Caco-2 (cell line): Measurements from ENCODE around the gene NSMF. TPM values are rescaled to one million over a fixed set of nuclear protein-coding genes. Genes with fewer than 3 reads are reported as not detected.

Source experiments
- BruUV-seq: library from RNA; stranded (reverse); fragments of 400-500 nt; replicated peaks from 2 replicates; lab custom pipeline; 2021; lab: Mats Ljungman, UMichigan
- CTCF ChIA-PET: fragments of 300-600 bp; sonication (Branson Sonifier 250); formaldehyde crosslinking; loops from one replicate; lab custom pipeline; 2022; ENCODE audit warnings: antibody characterized with exemption; lab: Charles Lee
- POLR2A ChIA-PET: fragments of 300-600 bp; sonication (Branson Sonifier 250); formaldehyde crosslinking; loops from one replicate; lab custom pipeline; 2022; ENCODE audit warnings: antibody characterized with exemption; lab: Charles Lee
- DNase-seq, 2 experiments: peaks; one replicate each; pipeline versions ENCODE4 v3.0.0 to v3.0.0-alpha.2; 2020 to 2022
- H3K27me3 ChIP-seq: replicated peaks from 2 replicates; pipeline ENCODE4 v1.6.0; 2011; ENCODE audit warnings: low read length; ENCODE audit not compliant: control insufficient read depth, insufficient read depth
- H3K36me3 ChIP-seq: 2 replicates; pipeline ENCODE4 v1.5.1; 2011; ENCODE audit warnings: low read length; ENCODE audit not compliant: control insufficient read depth, insufficient read depth
- H3K4me1 ChIP-seq: fragments of 250-450 bp; sonication (Bioruptor Pico); 2 replicates; pipeline ENCODE4 v1.5.1; 2020; ENCODE audit warnings: mild to moderate bottlenecking
- H3K4me3 ChIP-seq: 2 replicates; pipeline ENCODE4 v1.5.1; 2011; ENCODE audit warnings: low read depth, mild to moderate bottlenecking, control low read depth, low read length
- H3K9me3 ChIP-seq: fragments of 250-450 bp; sonication (Bioruptor Pico); 2 replicates; pipeline ENCODE4 v1.5.1; 2020; ENCODE audit warnings: mild to moderate bottlenecking, moderate library complexity
- H3K27ac Mint-ChIP-seq: one replicate; pipeline ENCODE4 v1.8.0; 2022; ENCODE audit warnings: mixed read lengths; ENCODE audit not compliant: unreplicated experiment
- H3K27me3 Mint-ChIP-seq: one replicate; pipeline ENCODE4 v1.8.0; 2022; ENCODE audit warnings: mixed read lengths; ENCODE audit not compliant: insufficient read depth, unreplicated experiment
- H3K36me3 Mint-ChIP-seq: one replicate; pipeline ENCODE4 v1.8.0; 2022; ENCODE audit warnings: mild to moderate bottlenecking, mixed read lengths; ENCODE audit not compliant: insufficient read depth, unreplicated experiment
- H3K4me1 Mint-ChIP-seq: one replicate; pipeline ENCODE4 v1.8.0; 2022; ENCODE audit warnings: low read depth, mixed read lengths; ENCODE audit not compliant: unreplicated experiment
- H3K4me3 Mint-ChIP-seq: one replicate; pipeline ENCODE4 v1.8.0; 2022; ENCODE audit warnings: mild to moderate bottlenecking, moderate library complexity, mixed read lengths; ENCODE audit not compliant: unreplicated experiment
- H3K9me3 Mint-ChIP-seq: one replicate; pipeline ENCODE4 v1.8.0; 2022; ENCODE audit warnings: mixed read lengths; ENCODE audit not compliant: unreplicated experiment
- intact Hi-C: fragments of 100-400 bp; cut with micrococcal nuclease; formaldehyde crosslinking; loops from one replicate; pipeline ENCODE4 v1.10.0; 2022; ENCODE audit not compliant: unreplicated experiment
- total RNA-seq: library from RNA; stranded (reverse); gene quantifications from 2 replicates; pipeline ENCODE4 v1.2.3, GENCODE V29; 2022
- TF ChIP-seq, protein P1 (sequence below), 2 experiments: fragments of 200-600 bp in 1 of 2; IDR thresholded peaks; 1 replicate in 1 of 2; 2 replicates in 1 of 2; pipeline versions ENCODE4 v1.5.1 to v1.8.0; 2011 to 2022; ENCODE audit warnings: antibody characterized with exemption in 1 of 2, control low read depth in 1 of 2, inconsistent platforms in 1 of 2, low read depth in 1 of 2, low read length in 1 of 2, mild to moderate bottlenecking in 1 of 2, moderate library complexity in 1 of 2; ENCODE audit not compliant: insufficient read depth in 1 of 2, severe bottlenecking in 1 of 2, unreplicated experiment in 1 of 2

NSMF gene
- total RNA-seq, 1 experiment from 2014 or later, result 67.6 TPM

DNA sequence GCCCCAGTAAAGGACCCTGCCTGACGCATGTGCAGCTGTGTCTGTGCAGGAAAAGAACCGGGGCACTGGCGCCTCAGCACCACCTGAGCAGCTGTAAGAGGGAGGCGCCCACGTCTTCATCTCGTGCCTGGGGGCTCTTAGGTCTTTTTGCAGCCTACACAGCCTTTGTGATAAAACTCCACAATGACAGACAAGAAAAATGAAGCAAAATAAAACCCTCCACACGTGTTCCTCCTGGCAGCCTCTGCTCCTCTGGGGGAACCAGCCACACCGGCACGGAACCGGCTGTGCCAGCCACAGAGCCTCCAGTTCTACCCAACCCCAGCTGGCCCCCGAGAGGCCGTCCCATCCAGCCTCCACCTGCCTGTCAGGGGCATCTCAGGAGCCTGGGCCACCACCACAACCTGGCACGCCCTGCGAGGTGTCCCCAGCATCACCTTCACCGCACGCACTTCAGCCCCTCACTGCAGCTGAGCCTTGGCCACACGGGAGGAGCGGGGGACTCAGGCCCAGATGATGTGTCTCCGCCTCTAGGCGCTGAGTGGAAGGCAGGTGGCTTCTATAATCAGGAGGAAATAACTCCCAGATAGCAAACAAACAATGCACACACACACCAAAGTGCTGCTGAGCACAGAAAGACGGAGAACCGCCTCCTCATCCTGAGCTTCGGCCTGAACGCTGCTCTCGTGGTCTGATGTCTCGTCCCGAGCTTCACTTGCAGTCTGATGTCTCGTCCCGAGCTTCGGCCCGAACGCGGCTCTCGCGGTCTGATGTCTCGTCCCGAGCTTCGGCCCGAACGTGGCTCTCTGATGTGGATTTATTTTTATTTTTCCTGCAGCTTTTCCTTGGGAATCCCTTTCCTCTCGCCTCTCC, 28.6 kb upstream of the NSMF start:
- H3K36me3 Mint-ChIP-seq, result peaks cover 6% of the 10 kb centered on the region
- intact Hi-C loops, result no loop called here
- peaks cover 7% of the 10 kb centered on the region for H3K4me1 Mint-ChIP-seq
- Histone ChIP-seq H3K4me3 (no peak overlapping the region), H3K9me3 (no peaks in the 10 kb centered on the region), H3K36me3 (no peaks in the 10 kb centered on the region), H3K27me3 (no peaks in the 10 kb centered on the region; the same call in 1 of the 2 replicates), H3K4me1 (no peaks in the 10 kb centered on the region)
- no peak overlapping the region for H3K27ac Mint-ChIP-seq
- no peak overlapping the region for H3K4me3 Mint-ChIP-seq
- H3K9me3 Mint-ChIP-seq, result no peaks in the 10 kb centered on the region
- no peaks in the 10 kb centered on the region for H3K27me3 Mint-ChIP-seq
- TF ChIP-seq, protein P1, sequence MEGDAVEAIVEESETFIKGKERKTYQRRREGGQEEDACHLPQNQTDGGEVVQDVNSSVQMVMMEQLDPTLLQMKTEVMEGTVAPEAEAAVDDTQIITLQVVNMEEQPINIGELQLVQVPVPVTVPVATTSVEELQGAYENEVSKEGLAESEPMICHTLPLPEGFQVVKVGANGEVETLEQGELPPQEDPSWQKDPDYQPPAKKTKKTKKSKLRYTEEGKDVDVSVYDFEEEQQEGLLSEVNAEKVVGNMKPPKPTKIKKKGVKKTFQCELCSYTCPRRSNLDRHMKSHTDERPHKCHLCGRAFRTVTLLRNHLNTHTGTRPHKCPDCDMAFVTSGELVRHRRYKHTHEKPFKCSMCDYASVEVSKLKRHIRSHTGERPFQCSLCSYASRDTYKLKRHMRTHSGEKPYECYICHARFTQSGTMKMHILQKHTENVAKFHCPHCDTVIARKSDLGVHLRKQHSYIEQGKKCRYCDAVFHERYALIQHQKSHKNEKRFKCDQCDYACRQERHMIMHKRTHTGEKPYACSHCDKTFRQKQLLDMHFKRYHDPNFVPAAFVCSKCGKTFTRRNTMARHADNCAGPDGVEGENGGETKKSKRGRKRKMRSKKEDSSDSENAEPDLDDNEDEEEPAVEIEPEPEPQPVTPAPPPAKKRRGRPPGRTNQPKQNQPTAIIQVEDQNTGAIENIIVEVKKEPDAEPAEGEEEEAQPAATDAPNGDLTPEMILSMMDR (IDR thresholded peaks at IDR 0.05; ENCODE audit: insufficient read depth in 1 of 2, low read depth in 1 of 2, low read length in 1 of 2, severe bottlenecking in 1 of 2, unreplicated experiment in 1 of 2), result no peak
- DNase-seq, result no peak
- no TSS peak for BruUV-seq
- ChIA-PET CTCF (no interaction called here), POLR2A (interaction anchor here (0.9 kb wide), 1 partner anchor 358 kb away, joined by 3 read pairs; no protein-coding TSS in a partner anchor)

DNA sequence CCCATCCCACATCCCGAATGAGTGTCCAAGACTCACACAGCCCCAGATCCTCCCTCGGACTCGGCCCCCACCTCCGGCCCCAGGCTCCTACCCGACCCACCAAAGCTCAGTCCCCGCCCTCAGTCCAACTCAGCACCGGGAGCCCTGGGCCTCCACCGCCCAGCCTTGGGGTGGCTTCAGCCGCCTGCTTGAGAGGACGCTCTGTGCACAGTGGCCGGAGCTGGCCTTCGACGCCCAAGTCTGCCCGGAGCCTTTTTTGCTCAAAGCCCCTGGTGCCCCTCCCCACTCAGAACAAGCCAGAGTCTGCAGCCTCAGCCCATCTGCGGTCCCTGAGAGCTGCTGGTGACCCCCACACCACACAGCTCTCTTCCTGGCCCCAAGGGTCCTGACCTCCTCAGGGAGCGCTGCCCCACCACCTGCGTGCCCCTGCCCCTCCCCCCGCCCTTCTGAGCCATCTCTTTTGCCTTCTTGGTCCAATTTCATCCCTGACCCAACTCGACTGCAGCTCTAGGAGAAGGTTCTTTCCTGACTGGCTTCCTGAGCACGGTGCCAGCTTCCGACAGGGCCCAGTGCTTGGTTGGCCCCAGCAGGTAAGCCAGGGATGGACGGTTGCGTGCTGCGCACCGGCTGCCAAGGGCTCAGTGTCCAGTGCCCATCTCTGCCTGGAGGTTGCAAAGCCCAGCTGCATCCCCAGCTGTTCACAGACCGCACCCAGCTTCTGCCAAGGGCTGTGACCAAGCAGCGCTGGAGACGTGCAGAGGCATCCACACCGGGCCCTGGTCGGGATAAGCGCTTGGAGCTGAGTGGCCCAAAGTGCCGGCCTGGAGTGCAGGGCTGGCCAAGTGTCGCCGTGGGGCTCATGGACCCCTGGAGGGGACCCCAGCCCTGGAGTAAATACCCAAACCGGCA, 27.7 kb upstream of the NSMF start:
- H3K4me1 ChIP-seq, result no peaks in the 10 kb centered on the region
- CTCF ChIA-PET, result no interaction called here
- no peak overlapping the region for H3K27ac Mint-ChIP-seq
- DNase-seq, result no peak
- TF ChIP-seq, protein P1 (IDR thresholded peaks at IDR 0.05; ENCODE audit: insufficient read depth in 1 of 2, low read depth in 1 of 2, low read length in 1 of 2, severe bottlenecking in 1 of 2, unreplicated experiment in 1 of 2), result no peak
- H3K4me3 Mint-ChIP-seq, result no peak overlapping the region
- H3K9me3 Mint-ChIP-seq, result no peaks in the 10 kb centered on the region
- intact Hi-C loops, result no loop called here
- no peaks in the 10 kb centered on the region for H3K27me3 Mint-ChIP-seq
- H3K27me3 ChIP-seq, result no peaks in the 10 kb centered on the region; the same call in 1 of the 2 replicates
- H3K36me3 Mint-ChIP-seq, result peaks cover 4% of the 10 kb centered on the region
- H3K9me3 ChIP-seq, result no peaks in the 10 kb centered on the region
- BruUV-seq, result no TSS peak
- no peak overlapping the region for H3K4me3 ChIP-seq
- H3K36me3 ChIP-seq, result no peaks in the 10 kb centered on the region
- POLR2A ChIA-PET, result no interaction called here
- peaks cover 7% of the 10 kb centered on the region for H3K4me1 Mint-ChIP-seq

DNA sequence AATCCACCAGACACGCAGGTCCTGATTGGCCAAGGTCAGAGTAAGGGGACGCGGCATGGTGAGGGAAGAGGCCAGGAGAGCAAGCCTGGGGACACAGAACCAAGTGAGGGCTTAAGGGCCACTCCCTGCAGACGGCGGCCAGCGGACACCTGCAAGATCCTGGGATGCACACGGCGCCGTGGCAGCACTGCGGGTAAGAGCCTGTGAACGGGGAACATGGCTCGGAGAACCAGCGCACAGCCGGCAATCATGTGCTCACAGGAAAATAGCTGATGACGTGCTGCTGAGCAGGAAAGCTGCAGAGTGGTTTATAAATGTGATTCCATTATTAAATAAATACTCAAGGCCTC, 27.0 kb upstream of the NSMF start:
- no peaks in the 10 kb centered on the region for H3K4me1 ChIP-seq
- Mint-ChIP-seq H3K9me3 (no peaks in the 10 kb centered on the region), H3K4me3 (no peak overlapping the region), H3K27ac (no peak overlapping the region), H3K27me3 (no peaks in the 10 kb centered on the region), H3K4me1 (peaks cover 4% of the 10 kb centered on the region), H3K36me3 (no peaks in the 10 kb centered on the region)
- no peak overlapping the region for H3K4me3 ChIP-seq
- TF ChIP-seq, protein P1 (IDR thresholded peaks at IDR 0.05; ENCODE audit: insufficient read depth in 1 of 2, low read depth in 1 of 2, low read length in 1 of 2, severe bottlenecking in 1 of 2, unreplicated experiment in 1 of 2), result no peak
- H3K9me3 ChIP-seq, result no peaks in the 10 kb centered on the region
- POLR2A ChIA-PET, result no interaction called here
- no TSS peak for BruUV-seq
- CTCF ChIA-PET, result no interaction called here
- H3K36me3 ChIP-seq, result no peaks in the 10 kb centered on the region
- intact Hi-C loops, result no loop called here
- no peaks in the 10 kb centered on the region; the same call in 1 of the 2 replicates for H3K27me3 ChIP-seq
- no peak for DNase-seq
